ENCODE measurements around the gene ATXN10. TPM values are rescaled to one million over a fixed set of nuclear protein-coding genes. Genes with fewer than 3 reads are reported as not detected.
"Not testable (repeated sequence)": the region's sequence is repeated elsewhere in the genome, so short reads cannot be mapped to it uniquely, and the experiment has no call there.

Gene ATXN10
- total and polyA plus RNA-seq, 2 experiments from 2014 or later = 99.0 to 163 TPM

DNA sequence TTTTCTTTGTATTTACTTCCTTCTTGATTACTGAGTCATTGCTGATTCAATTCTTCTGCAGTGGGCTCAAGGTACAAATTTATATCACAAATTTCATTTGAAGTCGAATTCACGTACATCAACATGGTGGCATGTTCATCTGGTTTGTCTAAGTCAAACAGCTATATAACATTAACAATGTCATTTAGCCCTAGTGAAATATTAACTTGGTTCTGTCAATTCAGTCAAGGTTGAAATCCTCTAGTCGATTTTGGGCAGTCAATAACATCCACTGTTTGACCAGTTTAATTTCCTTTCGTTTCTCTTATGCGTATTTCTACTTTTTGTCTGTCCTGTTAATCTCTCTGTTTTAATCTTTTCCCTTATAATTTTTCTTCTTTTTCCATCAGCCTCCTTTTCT is 4.1 kb upstream of the ATXN10 start:
- H3K36me3 Mint-ChIP-seq (ENCODE audit: low read depth) = no peaks in the 10 kb centered on the region
- H3K4me2 ChIP-seq = no peak overlapping the region
- H3K27me3 Mint-ChIP-seq (ENCODE audit: insufficient read depth, low read depth, poor library complexity) = peaks cover 3% of the 10 kb centered on the region
- DNase-seq (ENCODE audit: low spot score) (no peak), ATAC-seq (no peak)
- H3K4me1 Mint-ChIP-seq = peaks cover 2% of the 10 kb centered on the region
- H3K4me1 ChIP-seq (ENCODE audit: insufficient read depth) = 0 out of 2 replicates have a peak, but pooled peaks cover 5% of the 10 kb centered on the region
- H3K36me3 ChIP-seq (ENCODE audit: insufficient read depth) = no peaks in the 10 kb centered on the region
- no peak overlapping the region for H3K27ac Mint-ChIP-seq
- H4K20me1 ChIP-seq (replicated peaks; ENCODE audit: insufficient read depth) = no peaks in the 10 kb centered on the region
- no peak overlapping the region for H2AFZ ChIP-seq
- TF ChIP-seq CREB1 (CRISPR knock-in tag; IDR thresholded peaks at IDR 0.05; ENCODE audit: low read depth) = no peak
- no peak for TF ChIP-seq EZH2phosphoT487 (IDR thresholded peaks at IDR 0.05; ENCODE audit: unreplicated experiment)
- no peak for TF ChIP-seq STAT1 (IDR thresholded peaks at IDR 0.05; ENCODE audit: unreplicated experiment)
- no peak for TF ChIP-seq ZNF331 (CRISPR knock-in tag; IDR thresholded peaks at IDR 0.05; ENCODE audit: low read depth)
- no peak overlapping the region for H3K4me3 ChIP-seq
- H3K27ac ChIP-seq (ENCODE audit: low read depth) = no peak overlapping the region
- no peaks in the 10 kb centered on the region for H3K9me2 ChIP-seq (ENCODE audit: insufficient read depth)
- H3K27me3 ChIP-seq (ENCODE audit: insufficient read depth) = no peaks in the 10 kb centered on the region
- no peak overlapping the region for H3K4me3 Mint-ChIP-seq
- H3K9me3 Mint-ChIP-seq = peaks cover 3% of the 10 kb centered on the region; the same call in 1 of the 3 replicates
- H3K79me2 ChIP-seq (replicated peaks; ENCODE audit: insufficient read depth) = peaks cover 7% of the 10 kb centered on the region
- H3F3A ChIP-seq (replicated peaks; ENCODE audit: low read depth) = no peaks in the 10 kb centered on the region

DNA sequence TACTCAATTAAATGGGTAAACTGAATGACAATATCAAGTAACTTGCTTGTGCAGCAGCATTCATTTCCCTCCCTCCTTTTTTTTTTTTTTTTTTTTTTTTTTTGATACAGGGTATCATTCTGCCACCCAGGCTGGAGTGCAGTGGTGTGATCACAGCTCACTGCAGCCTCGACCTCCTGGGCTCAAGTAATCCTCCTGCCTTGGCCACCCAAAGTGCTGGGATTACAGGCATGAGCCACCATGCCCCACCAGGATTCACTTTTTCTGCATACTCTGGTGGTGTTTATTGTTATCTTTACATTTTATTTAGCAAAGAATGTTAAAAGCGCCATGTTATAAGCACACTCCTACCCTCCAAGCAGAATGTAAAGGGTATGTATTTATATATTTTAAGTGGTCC is 1.3 kb upstream of the ATXN10 start:
- H3F3A ChIP-seq (replicated peaks; ENCODE audit: low read depth); H3K4me3 Mint-ChIP-seq; DNase-seq (ENCODE audit: low spot score); H3K9me2 ChIP-seq (ENCODE audit: insufficient read depth); H3K27me3 Mint-ChIP-seq (ENCODE audit: insufficient read depth, low read depth, poor library complexity); H3K27ac Mint-ChIP-seq; H3K36me3 ChIP-seq (ENCODE audit: insufficient read depth); ATAC-seq; H3K36me3 Mint-ChIP-seq (ENCODE audit: low read depth); H3K27me3 ChIP-seq (ENCODE audit: insufficient read depth); H3K27ac ChIP-seq (ENCODE audit: low read depth); H3K9me3 Mint-ChIP-seq; H2AFZ ChIP-seq: not testable (repeated sequence)
- peaks cover 22% of the 10 kb centered on the region for H3K4me1 ChIP-seq (ENCODE audit: insufficient read depth)
- peaks cover 20% of the 10 kb centered on the region for H3K4me1 Mint-ChIP-seq
- peak overlapping the region; percentile 94; the same call in 1 of the 2 replicates for H3K4me2 ChIP-seq
- peaks cover 28% of the 10 kb centered on the region for H4K20me1 ChIP-seq (replicated peaks; ENCODE audit: insufficient read depth)
- peak overlapping the region; percentile 95 for H3K4me3 ChIP-seq
- H3K79me2 ChIP-seq (replicated peaks; ENCODE audit: insufficient read depth) = peaks cover 36% of the 10 kb centered on the region

DNA sequence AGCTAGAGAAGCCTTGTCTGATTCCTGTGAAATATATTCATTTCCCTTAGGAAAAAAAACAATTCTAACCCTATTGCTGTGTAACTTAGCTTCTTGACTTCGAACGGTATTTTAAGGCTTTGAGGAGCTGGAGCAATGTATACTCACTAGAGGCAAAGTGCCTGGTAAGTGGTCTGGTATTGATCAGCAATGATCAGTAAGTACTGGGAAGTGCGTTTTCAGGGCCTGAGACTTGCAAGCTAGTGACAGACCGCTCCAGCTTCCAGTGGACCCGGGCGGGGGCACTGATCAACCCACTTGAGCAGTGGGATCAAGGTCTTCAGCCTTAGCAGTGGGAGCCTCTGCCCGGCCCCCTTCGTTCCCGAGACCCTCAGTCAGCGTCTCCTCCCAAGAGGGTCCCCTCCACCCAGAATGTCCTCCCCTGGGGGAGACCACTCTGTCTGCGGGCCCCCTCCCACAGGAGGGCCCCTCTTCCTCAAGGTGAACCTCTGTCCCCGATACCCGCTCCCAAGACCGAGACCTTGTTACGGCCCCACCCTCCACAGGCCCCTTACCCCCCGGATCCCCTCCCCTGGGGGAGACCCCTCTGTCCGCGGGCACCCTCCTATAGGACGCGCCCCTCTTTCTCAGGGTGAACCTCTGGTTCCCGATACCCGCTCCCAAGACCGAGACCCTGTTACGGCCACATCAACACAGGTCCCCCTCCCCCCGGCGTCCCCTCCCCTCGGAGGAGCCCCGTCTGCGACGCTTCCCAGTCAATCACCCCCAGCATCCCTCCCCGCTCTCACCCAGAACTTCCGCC is 452 bp upstream of the ATXN10 start:
- peak overlapping the region; percentile 99 for H2AFZ ChIP-seq
- DNase-seq (ENCODE audit: low spot score) (peak; percentile 96), ATAC-seq (peak; percentile 85)
- no peaks in the 10 kb centered on the region for H3K27me3 ChIP-seq (ENCODE audit: insufficient read depth)
- peak overlapping the region; percentile 94 for H3K4me2 ChIP-seq
- Mint-ChIP-seq H3K4me3 (peak overlapping the region; percentile 84), H3K36me3 (ENCODE audit: low read depth) (no peaks in the 10 kb centered on the region), H3K4me1 (peaks cover 21% of the 10 kb centered on the region), H3K27ac (peak overlapping the region; percentile 10; the same call in 1 of the 2 replicates), H3K9me3 (peaks cover 3% of the 10 kb centered on the region; the same call in 1 of the 3 replicates), H3K27me3 (ENCODE audit: insufficient read depth, low read depth, poor library complexity) (peaks cover 4% of the 10 kb centered on the region)
- no peaks in the 10 kb centered on the region for H3K36me3 ChIP-seq (ENCODE audit: insufficient read depth)
- H3F3A ChIP-seq (replicated peaks; ENCODE audit: low read depth) = no peaks in the 10 kb centered on the region
- peaks cover 44% of the 10 kb centered on the region for H3K79me2 ChIP-seq (replicated peaks; ENCODE audit: insufficient read depth)
- peaks cover 36% of the 10 kb centered on the region for H4K20me1 ChIP-seq (replicated peaks; ENCODE audit: insufficient read depth)
- H3K4me1 ChIP-seq (ENCODE audit: insufficient read depth) = peaks cover 22% of the 10 kb centered on the region
- no peak overlapping the region for H3K27ac ChIP-seq (ENCODE audit: low read depth)
- H3K4me3 ChIP-seq = peak overlapping the region; percentile 95
- H3K9me2 ChIP-seq (ENCODE audit: insufficient read depth) = no peaks in the 10 kb centered on the region
- TF ChIP-seq STAT1 (IDR thresholded peaks at IDR 0.05; ENCODE audit: unreplicated experiment) (no peak), CREB1 (CRISPR knock-in tag; IDR thresholded peaks at IDR 0.05; ENCODE audit: low read depth) (no peak), ZNF331 (CRISPR knock-in tag; IDR thresholded peaks at IDR 0.05; ENCODE audit: low read depth) (no peak), ZNF114 (CRISPR knock-in tag; IDR thresholded peaks at IDR 0.05) (no peak), POLR2AphosphoS5 (IDR thresholded peaks at IDR 0.05; ENCODE audit: low read depth) (no peak), EZH2 (IDR thresholded peaks at IDR 0.05; ENCODE audit: low read depth, unreplicated experiment) (no peak), JUNB (IDR thresholded peaks at IDR 0.05; ENCODE audit: unreplicated experiment) (no peak)
- TF ChIP-seq, protein P1, sequence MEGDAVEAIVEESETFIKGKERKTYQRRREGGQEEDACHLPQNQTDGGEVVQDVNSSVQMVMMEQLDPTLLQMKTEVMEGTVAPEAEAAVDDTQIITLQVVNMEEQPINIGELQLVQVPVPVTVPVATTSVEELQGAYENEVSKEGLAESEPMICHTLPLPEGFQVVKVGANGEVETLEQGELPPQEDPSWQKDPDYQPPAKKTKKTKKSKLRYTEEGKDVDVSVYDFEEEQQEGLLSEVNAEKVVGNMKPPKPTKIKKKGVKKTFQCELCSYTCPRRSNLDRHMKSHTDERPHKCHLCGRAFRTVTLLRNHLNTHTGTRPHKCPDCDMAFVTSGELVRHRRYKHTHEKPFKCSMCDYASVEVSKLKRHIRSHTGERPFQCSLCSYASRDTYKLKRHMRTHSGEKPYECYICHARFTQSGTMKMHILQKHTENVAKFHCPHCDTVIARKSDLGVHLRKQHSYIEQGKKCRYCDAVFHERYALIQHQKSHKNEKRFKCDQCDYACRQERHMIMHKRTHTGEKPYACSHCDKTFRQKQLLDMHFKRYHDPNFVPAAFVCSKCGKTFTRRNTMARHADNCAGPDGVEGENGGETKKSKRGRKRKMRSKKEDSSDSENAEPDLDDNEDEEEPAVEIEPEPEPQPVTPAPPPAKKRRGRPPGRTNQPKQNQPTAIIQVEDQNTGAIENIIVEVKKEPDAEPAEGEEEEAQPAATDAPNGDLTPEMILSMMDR (conservative IDR thresholded peaks at IDR 0.05; ENCODE audit: low read depth in 2 of 2) = no peak
- TF ChIP-seq, protein P2, sequence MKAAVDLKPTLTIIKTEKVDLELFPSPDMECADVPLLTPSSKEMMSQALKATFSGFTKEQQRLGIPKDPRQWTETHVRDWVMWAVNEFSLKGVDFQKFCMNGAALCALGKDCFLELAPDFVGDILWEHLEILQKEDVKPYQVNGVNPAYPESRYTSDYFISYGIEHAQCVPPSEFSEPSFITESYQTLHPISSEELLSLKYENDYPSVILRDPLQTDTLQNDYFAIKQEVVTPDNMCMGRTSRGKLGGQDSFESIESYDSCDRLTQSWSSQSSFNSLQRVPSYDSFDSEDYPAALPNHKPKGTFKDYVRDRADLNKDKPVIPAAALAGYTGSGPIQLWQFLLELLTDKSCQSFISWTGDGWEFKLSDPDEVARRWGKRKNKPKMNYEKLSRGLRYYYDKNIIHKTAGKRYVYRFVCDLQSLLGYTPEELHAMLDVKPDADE (IDR thresholded peaks at IDR 0.05) = no peak
- TF ChIP-seq, protein P3, sequence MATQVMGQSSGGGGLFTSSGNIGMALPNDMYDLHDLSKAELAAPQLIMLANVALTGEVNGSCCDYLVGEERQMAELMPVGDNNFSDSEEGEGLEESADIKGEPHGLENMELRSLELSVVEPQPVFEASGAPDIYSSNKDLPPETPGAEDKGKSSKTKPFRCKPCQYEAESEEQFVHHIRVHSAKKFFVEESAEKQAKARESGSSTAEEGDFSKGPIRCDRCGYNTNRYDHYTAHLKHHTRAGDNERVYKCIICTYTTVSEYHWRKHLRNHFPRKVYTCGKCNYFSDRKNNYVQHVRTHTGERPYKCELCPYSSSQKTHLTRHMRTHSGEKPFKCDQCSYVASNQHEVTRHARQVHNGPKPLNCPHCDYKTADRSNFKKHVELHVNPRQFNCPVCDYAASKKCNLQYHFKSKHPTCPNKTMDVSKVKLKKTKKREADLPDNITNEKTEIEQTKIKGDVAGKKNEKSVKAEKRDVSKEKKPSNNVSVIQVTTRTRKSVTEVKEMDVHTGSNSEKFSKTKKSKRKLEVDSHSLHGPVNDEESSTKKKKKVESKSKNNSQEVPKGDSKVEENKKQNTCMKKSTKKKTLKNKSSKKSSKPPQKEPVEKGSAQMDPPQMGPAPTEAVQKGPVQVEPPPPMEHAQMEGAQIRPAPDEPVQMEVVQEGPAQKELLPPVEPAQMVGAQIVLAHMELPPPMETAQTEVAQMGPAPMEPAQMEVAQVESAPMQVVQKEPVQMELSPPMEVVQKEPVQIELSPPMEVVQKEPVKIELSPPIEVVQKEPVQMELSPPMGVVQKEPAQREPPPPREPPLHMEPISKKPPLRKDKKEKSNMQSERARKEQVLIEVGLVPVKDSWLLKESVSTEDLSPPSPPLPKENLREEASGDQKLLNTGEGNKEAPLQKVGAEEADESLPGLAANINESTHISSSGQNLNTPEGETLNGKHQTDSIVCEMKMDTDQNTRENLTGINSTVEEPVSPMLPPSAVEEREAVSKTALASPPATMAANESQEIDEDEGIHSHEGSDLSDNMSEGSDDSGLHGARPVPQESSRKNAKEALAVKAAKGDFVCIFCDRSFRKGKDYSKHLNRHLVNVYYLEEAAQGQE (IDR thresholded peaks at IDR 0.05; ENCODE audit: unreplicated experiment) = no peak

All from GM23338 (cell line).